Vagina (tissue), 2 donors: ENCODE results near the gene PRSS37.

Experiments used
- CTCF ChIP-seq, 3 experiments: fragments of 450-650 bp in 2 of 3; fragments of 200-600 bp in 1 of 3; sonication (generic) in 1 of 3; IDR thresholded peaks; one replicate each; pipeline ENCODE4 v1.5.1; 2017 to 2019; ENCODE audit warnings: antibody characterized with exemption in 3 of 3, mild to moderate bottlenecking in 2 of 3, moderate library complexity in 2 of 3
- POLR2A ChIP-seq, 2 donors: fragments of 450-650 bp; IDR thresholded peaks; one replicate each; pipeline ENCODE4 v1.6.1; 2017; ENCODE audit warnings: antibody characterized with exemption in 2 of 2, mild to moderate bottlenecking in 2 of 2, moderate library complexity in 2 of 2

- TF ChIP-seq CTCF (IDR thresholded peaks at IDR 0.05) = no peak
- TF ChIP-seq POLR2A (IDR thresholded peaks at IDR 0.05) = no peak
These were observed at the start of gene PRSS37 for GRCh38 chr7:141841385-141841784.
